AG04450 (cell line): ENCODE measurements around the gene TMEM39B. TPM values are rescaled to one million over a fixed set of nuclear protein-coding genes. Genes with fewer than 3 reads are reported as not detected.
A peak's percentile ranks its signal among the peaks of the same experiment; 100 is the strongest.
"Not testable (repeated sequence)": the region's sequence is repeated elsewhere in the genome, so short reads cannot be mapped to it uniquely, and the experiment has no call there.

ENCODE experiments used
- CTCF ChIA-PET: fragments of 300-600, 350-600 bp; formaldehyde crosslinking; extraction: SDS; loops from one replicate; lab custom pipeline; 2022; ENCODE audit warnings: antibody characterized with exemption, inconsistent platforms; lab: Charles Lee
- POLR2A ChIA-PET: fragments of 350-600 bp; formaldehyde crosslinking; extraction: SDS; loops from one replicate; lab custom pipeline; 2021; ENCODE audit warnings: antibody characterized with exemption, inconsistent platforms; lab: Yijun Ruan, JAX
- DNase-seq: peaks from one replicate; pipeline ENCODE4 v3.0.0-alpha.2; 2011; ENCODE audit warnings: low read depth, low spot score
- H3K27ac ChIP-seq: one replicate; pipeline ENCODE4 v1.5.1; 2012; ENCODE audit warnings: low read depth, low read length, control low read depth
- H3K27me3 ChIP-seq: one replicate; pipeline ENCODE4 v1.6.0; 2012; ENCODE audit warnings: low read length; ENCODE audit not compliant: control insufficient read depth, insufficient read depth
- H3K4me3 ChIP-seq: 2 replicates; pipeline ENCODE4 v1.5.1; 2011; ENCODE audit warnings: mild to moderate bottlenecking, low read depth, low read length, control low read depth
- H3K9me3 ChIP-seq: 2 replicates; pipeline ENCODE4 v1.5.1; 2012; ENCODE audit warnings: low read length; ENCODE audit not compliant: control insufficient read depth, insufficient read depth
- polyA plus RNA-seq: library from polyadenylated mRNA; depleted of rRNA; stranded (reverse); fragments of >200 nt; gene quantifications from 2 replicates; pipeline ENCODE4 v1.2.3, GENCODE V29; 2011
- TF ChIP-seq, protein P1 (sequence below): IDR thresholded peaks from 2 replicates; pipeline ENCODE4 v1.5.1; 2011; ENCODE audit warnings: low read depth, low read length, control low read depth, inconsistent platforms

Gene TMEM39B
- polyA plus RNA-seq, 1 experiment: 16.2 TPM

DNA sequence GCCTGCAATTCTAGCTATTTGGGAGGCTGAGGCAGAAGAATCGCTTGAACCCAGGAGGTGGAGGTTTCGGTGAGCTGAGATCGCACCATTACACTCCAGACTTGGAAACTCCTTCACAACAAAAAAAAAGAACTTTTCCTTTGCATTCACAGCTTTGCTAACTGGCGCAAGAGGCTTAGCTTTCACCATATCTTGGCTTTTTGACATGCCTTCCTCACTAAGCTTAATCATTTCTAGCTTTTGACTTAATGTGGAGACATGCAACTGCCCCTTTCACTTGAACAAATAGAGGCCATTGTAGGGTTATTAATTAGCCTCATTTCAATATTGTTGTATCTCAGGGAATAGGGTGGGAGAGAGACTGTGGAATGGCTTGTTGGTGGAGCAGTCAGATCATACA lies 43.8 kb downstream of the TMEM39B start:
- TF ChIP-seq, protein P1, sequence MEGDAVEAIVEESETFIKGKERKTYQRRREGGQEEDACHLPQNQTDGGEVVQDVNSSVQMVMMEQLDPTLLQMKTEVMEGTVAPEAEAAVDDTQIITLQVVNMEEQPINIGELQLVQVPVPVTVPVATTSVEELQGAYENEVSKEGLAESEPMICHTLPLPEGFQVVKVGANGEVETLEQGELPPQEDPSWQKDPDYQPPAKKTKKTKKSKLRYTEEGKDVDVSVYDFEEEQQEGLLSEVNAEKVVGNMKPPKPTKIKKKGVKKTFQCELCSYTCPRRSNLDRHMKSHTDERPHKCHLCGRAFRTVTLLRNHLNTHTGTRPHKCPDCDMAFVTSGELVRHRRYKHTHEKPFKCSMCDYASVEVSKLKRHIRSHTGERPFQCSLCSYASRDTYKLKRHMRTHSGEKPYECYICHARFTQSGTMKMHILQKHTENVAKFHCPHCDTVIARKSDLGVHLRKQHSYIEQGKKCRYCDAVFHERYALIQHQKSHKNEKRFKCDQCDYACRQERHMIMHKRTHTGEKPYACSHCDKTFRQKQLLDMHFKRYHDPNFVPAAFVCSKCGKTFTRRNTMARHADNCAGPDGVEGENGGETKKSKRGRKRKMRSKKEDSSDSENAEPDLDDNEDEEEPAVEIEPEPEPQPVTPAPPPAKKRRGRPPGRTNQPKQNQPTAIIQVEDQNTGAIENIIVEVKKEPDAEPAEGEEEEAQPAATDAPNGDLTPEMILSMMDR: no peak
- peak overlapping the region; percentile 53 for H3K27ac ChIP-seq
- POLR2A ChIA-PET: interaction anchor here (0.8 to 1.1 kb wide), 3 partner anchors 9 to 63 kb away, joined by 3 read pairs; partner anchors contain the start of genes KPNA6, TMEM39B and TXLNA
- H3K4me3 ChIP-seq: no peak overlapping the region
- H3K27me3 ChIP-seq: no peaks in the 10 kb centered on the region
- no peak for DNase-seq
- CTCF ChIA-PET: interaction anchor here (1.6 kb wide), 1 partner anchor 16 kb away, joined by 5 read pairs; no protein-coding TSS in a partner anchor
- no peaks in the 10 kb centered on the region for H3K9me3 ChIP-seq

GRCh38 chr1:32122151-32122550 lies 49.4 kb downstream of the TMEM39B start:
- ChIA-PET CTCF (interaction anchor here (1.5 kb wide), 1 partner anchor 13 kb away, joined by 6 read pairs; no protein-coding TSS in a partner anchor), POLR2A (no interaction called here)
- no peak overlapping the region for H3K4me3 ChIP-seq
- TF ChIP-seq, protein P1: no peak
- no peak for DNase-seq
- H3K9me3 ChIP-seq: no peaks in the 10 kb centered on the region
- no peak overlapping the region for H3K27ac ChIP-seq
- H3K27me3 ChIP-seq: no peaks in the 10 kb centered on the region

GRCh38 chr1:32123361-32123760 lies 50.6 kb downstream of the TMEM39B start:
- H3K4me3 ChIP-seq, H3K27ac ChIP-seq, DNase-seq, H3K9me3 ChIP-seq, POLR2A ChIA-PET, H3K27me3 ChIP-seq: not testable (repeated sequence)
- CTCF ChIA-PET: interaction anchor here (1.5 kb wide), 1 partner anchor 14 kb away, joined by 6 read pairs; no protein-coding TSS in a partner anchor

DNA sequence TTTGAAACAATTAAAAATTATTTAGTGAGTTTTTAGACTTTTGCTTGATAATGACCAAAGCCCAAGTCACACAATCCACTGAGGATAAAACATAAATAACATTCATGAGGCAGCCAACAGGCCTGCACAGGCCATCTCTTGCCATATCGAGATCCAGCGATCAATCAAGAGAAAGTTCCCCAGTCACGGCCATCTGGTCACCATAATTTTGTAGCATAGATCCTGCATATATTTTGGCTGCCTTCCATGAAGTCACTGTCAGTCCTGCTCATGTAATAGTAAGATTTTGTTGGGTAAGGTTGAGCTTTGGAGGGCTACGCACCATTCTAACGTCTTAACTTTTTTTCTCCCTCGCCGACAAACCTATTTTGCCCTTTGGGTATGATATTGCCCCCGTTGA lies 52.6 kb downstream of the TMEM39B start:
- Histone ChIP-seq H3K4me3 (no peak overlapping the region), H3K9me3 (no peaks in the 10 kb centered on the region), H3K27me3 (no peaks in the 10 kb centered on the region), H3K27ac (no peak overlapping the region)
- ChIA-PET POLR2A (no interaction called here), CTCF (no interaction called here)
- DNase-seq: no peak
- TF ChIP-seq, protein P1: no peak

DNA sequence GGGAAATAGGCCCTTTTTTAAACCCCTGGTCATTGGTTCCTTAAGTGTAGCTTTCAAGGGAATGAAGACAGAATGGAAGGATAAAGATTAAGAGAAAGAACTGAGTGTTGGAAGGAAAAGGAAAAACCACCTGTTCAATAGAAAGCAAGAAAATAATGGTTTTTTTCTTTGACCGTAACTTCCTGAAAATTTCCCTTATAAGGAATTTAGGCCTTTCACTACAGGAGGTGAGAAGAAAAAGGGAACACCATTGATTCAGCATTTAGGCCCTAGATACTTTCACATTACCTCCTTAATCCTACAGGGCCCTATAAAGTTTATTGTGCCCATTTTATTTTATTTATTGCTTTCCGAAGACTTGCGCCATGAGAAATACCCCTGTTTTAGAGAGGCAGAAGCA lies 54.0 kb downstream of the TMEM39B start:
- CTCF ChIA-PET: no interaction called here

More for the DNA sequence above, 54.0 kb downstream of the TMEM39B start:
- H3K27me3 ChIP-seq: no peaks in the 10 kb centered on the region
- DNase-seq: no peak
- no peak overlapping the region for H3K27ac ChIP-seq
- no peaks in the 10 kb centered on the region for H3K9me3 ChIP-seq
- POLR2A ChIA-PET: no interaction called here
- TF ChIP-seq, protein P1: no peak
- no peak overlapping the region for H3K4me3 ChIP-seq
